PFSK-1 (cell line): ENCODE data around the gene IGSF21.

Source experiments
- FOXP2 ChIP-seq: optimal IDR thresholded peaks from 2 replicates; pipeline ENCODE3; 2011; ENCODE audit warnings: borderline replicate concordance, control low read depth, inconsistent platforms; ENCODE audit not compliant: insufficient read depth; ENCODE audit errors: extremely low read length, extremely low read depth
- POLR2AphosphoS5 ChIP-seq: IDR thresholded peaks from 2 replicates; pipeline ENCODE4 v1.6.1; 2012; ENCODE audit warnings: low read depth, mild to moderate bottlenecking, control low read depth, low read length, moderate library complexity
- REST ChIP-seq, 2 experiments: IDR thresholded peaks; 2 replicates each; pipeline versions ENCODE4 v1.6.1 to v1.8.0; 2011 to 2012; ENCODE audit warnings: low read depth in 2 of 2, low read length in 2 of 2, control low read depth in 1 of 2, inconsistent platforms in 1 of 2, mild to moderate bottlenecking in 1 of 2, moderate library complexity in 1 of 2; ENCODE audit not compliant: insufficient read depth in 1 of 2
- SIN3A ChIP-seq: IDR thresholded peaks from 2 replicates; pipeline ENCODE4 v1.6.1; 2012; ENCODE audit warnings: mild to moderate bottlenecking, low read length, moderate library complexity, borderline replicate concordance; ENCODE audit not compliant: insufficient read depth
- TAF1 ChIP-seq: IDR thresholded peaks from 2 replicates; pipeline ENCODE4 v1.6.1; 2012; ENCODE audit warnings: low read length, control low read depth, borderline replicate concordance; ENCODE audit not compliant: insufficient read depth

Gene IGSF21

GRCh38 chr1:18205319-18205718, 97.7 kb downstream of the IGSF21 start:
- no peak for TF ChIP-seq FOXP2
- TF ChIP-seq TAF1, result no peak
- no peak for TF ChIP-seq POLR2AphosphoS5
- no peak for TF ChIP-seq REST (IDR thresholded peaks at IDR 0.05; ENCODE audit: insufficient read depth in 1 of 2, low read depth in 2 of 2, low read length in 2 of 2)
- no peak for TF ChIP-seq SIN3A

- TF ChIP-seq FOXP2, result no peak
- no peak for TF ChIP-seq REST (IDR thresholded peaks at IDR 0.05; ENCODE audit: insufficient read depth in 1 of 2, low read depth in 2 of 2, low read length in 2 of 2)
- no peak for TF ChIP-seq TAF1
- no peak for TF ChIP-seq POLR2AphosphoS5
- no peak for TF ChIP-seq SIN3A
Measured at GRCh38 chr1:18211764-18212163, 104.2 kb downstream of the IGSF21 start.

GRCh38 chr1:18217398-18218043, 109.9 kb downstream of the IGSF21 start:
- no peak for TF ChIP-seq REST (IDR thresholded peaks at IDR 0.05; ENCODE audit: insufficient read depth in 1 of 2, low read depth in 2 of 2, low read length in 2 of 2)
- no peak for TF ChIP-seq SIN3A
- TF ChIP-seq TAF1, result no peak
- TF ChIP-seq FOXP2, result no peak
- no peak for TF ChIP-seq POLR2AphosphoS5

- TF ChIP-seq FOXP2, result no peak
- no peak for TF ChIP-seq TAF1
- no peak for TF ChIP-seq REST (IDR thresholded peaks at IDR 0.05; ENCODE audit: insufficient read depth in 1 of 2, low read depth in 2 of 2, low read length in 2 of 2)
- no peak for TF ChIP-seq POLR2AphosphoS5
- TF ChIP-seq SIN3A, result no peak
Measured at GRCh38 chr1:18229625-18230024, 122.0 kb downstream of the IGSF21 start.

GRCh38 chr1:18230321-18230720, 122.7 kb downstream of the IGSF21 start:
- TF ChIP-seq POLR2AphosphoS5, result no peak
- TF ChIP-seq SIN3A, result no peak
- TF ChIP-seq FOXP2, result no peak
- TF ChIP-seq TAF1, result no peak
- no peak for TF ChIP-seq REST (IDR thresholded peaks at IDR 0.05; ENCODE audit: insufficient read depth in 1 of 2, low read depth in 2 of 2, low read length in 2 of 2)
